HFFc6 (cell line): ENCODE data around the gene GAD1. TPM values are rescaled to one million over a fixed set of nuclear protein-coding genes. Genes with fewer than 3 reads are reported as not detected.

Experiments
- DNase-seq: peaks from one replicate; pipeline ENCODE4 v3.0.0-alpha.2; 2018
- H3K27ac Mint-ChIP-seq: 2 replicates; pipeline ENCODE4 v1.8.0; 2020; ENCODE audit warnings: mild to moderate bottlenecking, mixed read lengths
- H3K27me3 Mint-ChIP-seq: 2 replicates; pipeline ENCODE4 v1.8.0; 2021; ENCODE audit warnings: mild to moderate bottlenecking, moderate library complexity, mixed read lengths; ENCODE audit not compliant: insufficient read depth
- H3K36me3 Mint-ChIP-seq: 2 replicates; pipeline ENCODE4 v1.8.0; 2021; ENCODE audit warnings: low read depth, mixed read lengths
- H3K4me1 Mint-ChIP-seq: 2 replicates; pipeline ENCODE4 v1.8.0; 2020; ENCODE audit warnings: low read depth, mixed read lengths
- H3K4me3 Mint-ChIP-seq: 2 replicates; pipeline ENCODE4 v1.8.0; 2020; ENCODE audit warnings: mild to moderate bottlenecking, moderate library complexity, mixed read lengths
- H3K9me3 Mint-ChIP-seq: 2 replicates; pipeline ENCODE4 v1.8.0; 2020; ENCODE audit warnings: mild to moderate bottlenecking, mixed read lengths
- CTCF ChIP-seq: fragments of 200-600 bp; sonication (generic); IDR thresholded peaks from 2 replicates; pipeline ENCODE4 v1.5.0; 2021; ENCODE audit warnings: antibody characterized with exemption, mild to moderate bottlenecking
- total RNA-seq, 6 experiments: library from RNA; stranded (reverse); fragmentation: NEBNext Ultra II Directional; extraction: Animal tissue kit (Norgen Biotek cat#: 25700); gene quantifications; 2 replicates in 1 of 6; 3 replicates in 5 of 6; pipeline ENCODE4 v1.2.3, GENCODE V29; 2021

Gene GAD1
- total RNA-seq, 6 experiments from 2014 or later = 0.21 to 0.26 TPM; not detected in 4

DNA sequence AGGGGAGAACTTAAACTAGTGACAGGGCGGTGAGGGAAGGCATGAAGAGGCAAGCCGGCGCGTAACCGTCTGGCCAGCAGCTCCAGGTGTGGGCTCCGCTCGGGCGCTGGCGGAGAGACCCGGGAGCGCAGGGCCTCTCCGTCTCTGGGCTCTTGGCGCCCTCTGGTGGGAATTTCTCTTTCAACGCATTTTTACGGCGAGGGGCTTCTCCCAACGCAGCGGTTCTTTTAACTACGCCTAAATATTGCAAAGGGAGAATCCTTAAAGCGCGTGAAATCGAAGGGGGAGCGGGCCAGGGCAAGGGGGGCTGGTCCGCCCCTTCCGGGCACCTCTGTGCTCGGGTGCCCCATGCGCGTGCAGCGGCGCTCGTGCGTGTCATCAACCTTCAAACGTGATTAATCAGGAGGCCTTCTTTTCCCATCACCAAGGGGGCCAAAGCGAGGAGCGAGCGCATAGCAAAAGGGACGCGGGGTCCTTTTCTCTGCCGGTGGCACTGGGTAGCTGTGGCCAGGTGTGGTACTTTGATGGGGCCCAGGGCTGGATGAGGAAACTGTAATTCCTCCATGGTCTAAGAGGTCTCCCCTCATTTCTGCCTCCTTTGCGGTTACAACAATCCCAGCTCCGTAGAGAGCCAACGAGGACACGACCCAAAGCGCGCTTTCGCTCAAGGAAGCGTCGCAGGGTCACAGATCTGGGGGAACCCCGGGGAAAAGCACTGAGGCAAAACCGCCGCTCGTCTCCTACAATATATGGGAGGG is 762 bp upstream of the GAD1 start:
- Mint-ChIP-seq H3K27ac (no peak overlapping the region), H3K4me1 (peaks cover 21% of the 10 kb centered on the region), H3K9me3 (no peaks in the 10 kb centered on the region), H3K36me3 (no peaks in the 10 kb centered on the region), H3K4me3 (peak overlapping the region; percentile 75; the same call in 1 of the 2 replicates), H3K27me3 (peaks cover 58% of the 10 kb centered on the region)
- TF ChIP-seq CTCF = peak; percentile 84
- DNase-seq = no peak

DNA sequence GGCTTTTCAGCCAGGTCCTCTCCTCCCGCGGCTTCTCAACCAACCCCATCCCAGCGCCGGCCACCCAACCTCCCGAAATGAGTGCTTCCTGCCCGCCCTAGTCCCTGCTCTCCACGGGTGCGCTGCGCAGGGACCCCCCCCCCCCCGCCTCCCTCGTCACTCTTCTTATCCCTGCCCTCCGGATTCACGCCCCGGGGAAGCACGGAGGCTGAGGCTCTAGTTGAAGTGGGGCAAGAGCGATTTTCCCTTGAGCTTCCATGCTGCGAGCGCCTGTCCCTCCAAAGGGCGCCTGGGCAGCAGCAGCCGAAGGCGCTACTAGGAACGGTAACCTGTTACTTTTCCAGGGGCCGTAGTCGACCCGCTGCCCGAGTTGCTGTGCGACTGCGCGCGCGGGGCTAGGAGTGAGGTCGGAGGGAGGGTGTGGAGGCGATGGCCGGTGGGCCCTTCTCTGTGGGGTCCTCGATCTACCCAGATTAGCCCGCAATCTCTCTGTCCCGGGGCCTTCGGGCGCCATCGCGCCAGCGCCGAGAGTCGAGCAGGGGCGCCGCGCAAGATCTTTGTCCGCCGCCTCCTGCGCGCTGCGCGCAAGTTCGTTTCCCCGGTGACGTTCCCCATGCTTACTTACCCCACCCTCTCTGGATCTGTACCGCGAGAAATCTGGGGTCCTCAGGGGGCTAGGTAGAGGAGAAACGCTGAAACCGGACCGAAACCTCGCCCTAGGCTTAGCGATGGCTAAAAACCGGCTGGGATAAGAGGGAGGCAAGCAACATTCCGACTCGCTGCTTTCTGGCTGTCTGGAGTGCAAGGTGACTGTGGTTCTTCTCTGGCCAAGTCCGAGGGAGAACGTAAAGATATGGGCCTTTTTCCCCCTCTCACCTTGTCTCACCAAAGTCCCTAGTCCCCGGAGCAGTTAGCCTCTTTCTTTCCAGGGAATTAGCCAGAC is 677 bp downstream of the GAD1 start:
- no peaks in the 10 kb centered on the region for H3K9me3 Mint-ChIP-seq
- H3K36me3 Mint-ChIP-seq = no peaks in the 10 kb centered on the region
- H3K4me1 Mint-ChIP-seq = peaks cover 24% of the 10 kb centered on the region
- TF ChIP-seq CTCF = no peak
- H3K27ac Mint-ChIP-seq = no peak overlapping the region
- H3K4me3 Mint-ChIP-seq = peak overlapping the region; percentile 75
- no peak for DNase-seq
- H3K27me3 Mint-ChIP-seq = peaks cover 69% of the 10 kb centered on the region

DNA sequence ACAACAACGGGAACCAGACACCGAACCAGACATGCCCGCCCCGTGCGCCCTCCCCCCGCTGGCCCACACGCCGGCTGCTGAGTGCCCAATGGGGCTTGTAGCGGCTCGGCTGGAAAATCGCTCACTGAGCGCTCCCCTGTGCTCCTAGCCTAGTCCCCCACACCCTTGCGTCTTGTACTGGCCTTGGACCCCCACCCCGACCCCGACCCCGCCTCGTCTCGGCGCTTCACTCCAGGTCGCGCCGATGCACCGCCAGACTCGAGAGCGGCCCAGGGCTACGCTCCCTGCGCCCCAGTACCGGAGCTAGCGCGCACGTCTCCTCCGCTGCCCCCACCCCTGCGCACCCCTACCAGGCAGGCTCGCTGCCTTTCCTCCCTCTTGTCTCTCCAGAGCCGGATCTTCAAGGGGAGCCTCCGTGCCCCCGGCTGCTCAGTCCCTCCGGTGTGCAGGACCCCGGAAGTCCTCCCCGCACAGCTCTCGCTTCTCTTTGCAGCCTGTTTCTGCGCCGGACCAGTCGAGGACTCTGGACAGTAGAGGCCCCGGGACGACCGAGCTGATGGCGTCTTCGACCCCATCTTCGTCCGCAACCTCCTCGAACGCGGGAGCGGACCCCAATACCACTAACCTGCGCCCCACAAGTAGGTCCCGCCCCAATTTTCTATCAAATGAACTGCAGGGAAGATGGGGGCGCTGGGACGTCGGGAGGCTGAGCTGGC is 1.5 kb downstream of the GAD1 start:
- Mint-ChIP-seq H3K36me3 (no peaks in the 10 kb centered on the region), H3K4me3 (peak overlapping the region; percentile 75), H3K4me1 (peaks cover 31% of the 10 kb centered on the region), H3K27me3 (peaks cover 73% of the 10 kb centered on the region), H3K9me3 (no peaks in the 10 kb centered on the region), H3K27ac (no peak overlapping the region)
- no peak for DNase-seq
- no peak for TF ChIP-seq CTCF

- H3K4me1 Mint-ChIP-seq = peaks cover 31% of the 10 kb centered on the region
- H3K4me3 Mint-ChIP-seq = no peak overlapping the region
- no peaks in the 10 kb centered on the region for H3K9me3 Mint-ChIP-seq
- H3K27ac Mint-ChIP-seq = no peak overlapping the region
- peaks cover 72% of the 10 kb centered on the region for H3K27me3 Mint-ChIP-seq
- no peak for TF ChIP-seq CTCF
- no peak for DNase-seq
- H3K36me3 Mint-ChIP-seq = no peaks in the 10 kb centered on the region
These were observed 2.2 kb downstream of the GAD1 start for GRCh38 chr2:170818752-170819470.
